H1 (cell line): ENCODE measurements around the gene ITGAE. TPM values are rescaled to one million over a fixed set of nuclear protein-coding genes. Genes with fewer than 3 reads are reported as not detected.

Source experiments
- CTCF ChIA-PET: fragments of 300-600 bp; sonication (Branson Sonifier 250); formaldehyde crosslinking; loops from one replicate; lab custom pipeline; 2021; ENCODE audit not compliant: partially characterized antibody; lab: Charles Lee
- POLR2A ChIA-PET: fragments of 300-600 bp; sonication (Branson Sonifier 250); formaldehyde crosslinking; loops from one replicate; lab custom pipeline; 2021; ENCODE audit warnings: inconsistent platforms; ENCODE audit not compliant: partially characterized antibody; lab: Charles Lee
- DNase-seq, 2 experiments: peaks; one replicate each; pipeline versions ENCODE4 v3.0.0 to v3.0.0-alpha.2; 2010 to 2022; ENCODE audit warnings: low spot score in 2 of 2, low read depth in 1 of 2, mixed read lengths in 1 of 2
- FAIRE-seq: peaks from 2 replicates; lab custom pipeline; 2011; peaks lifted over from hg19 to GRCh38; lab: Jason Lieb, UNC
- H2AFZ ChIP-seq: 2 replicates; pipeline ENCODE4 v1.8.1; 2012; ENCODE audit warnings: low read length, inconsistent platforms
- H2AK5ac ChIP-seq: 2 replicates; pipeline ENCODE4 v1.6.1; 2013; ENCODE audit warnings: low read depth, low read length
- H2BK120ac ChIP-seq: replicated peaks from 2 replicates; pipeline ENCODE3; 2013; ENCODE audit warnings: low read depth, low read length, inconsistent platforms
- H2BK12ac ChIP-seq: 2 replicates; pipeline ENCODE4 v1.6.1; 2013; ENCODE audit warnings: low read depth, low read length
- H2BK15ac ChIP-seq: 2 replicates; pipeline ENCODE4 v1.6.1; 2013; ENCODE audit warnings: low read length
- H2BK20ac ChIP-seq: 2 replicates; pipeline ENCODE4 v1.6.1; 2013; ENCODE audit warnings: low read length
- H2BK5ac ChIP-seq: 2 replicates; pipeline ENCODE4 v1.6.1; 2013; ENCODE audit warnings: low read depth, low read length
- H3K14ac ChIP-seq: 2 replicates; pipeline ENCODE4 v1.6.1; 2013; ENCODE audit warnings: inconsistent platforms; ENCODE audit not compliant: insufficient read length
- H3K18ac ChIP-seq: 2 replicates; pipeline ENCODE4 v1.6.1; 2013; ENCODE audit warnings: low read length; ENCODE audit errors: extremely low read depth
- H3K23ac ChIP-seq: 2 replicates; pipeline ENCODE4 v1.6.1; 2013; ENCODE audit warnings: inconsistent platforms; ENCODE audit not compliant: insufficient read length
- H3K23me2 ChIP-seq: 2 replicates; pipeline ENCODE4 v1.6.1; 2013; ENCODE audit warnings: low read depth, low read length
- H3K27ac ChIP-seq: 2 replicates; pipeline ENCODE4 v1.6.1; 2011; ENCODE audit warnings: low read depth, low read length, inconsistent platforms
- H3K27me3 ChIP-seq, 4 experiments: replicated peaks in 1 of 4; 1 replicate in 1 of 4; 2 replicates in 3 of 4; pipeline versions ENCODE4 v1.6.1 to v1.8.1; 2011 to 2013; ENCODE audit warnings: low read length in 3 of 4, mild to moderate bottlenecking in 3 of 4, inconsistent platforms in 2 of 4, mixed read lengths in 2 of 4, moderate library complexity in 1 of 4; ENCODE audit not compliant: control insufficient read depth in 3 of 4, insufficient read depth in 3 of 4; ENCODE audit errors: extremely low read depth in 1 of 4
- H3K36me3 ChIP-seq, 4 experiments: 2 replicates each; pipeline versions ENCODE4 v1.6.1 to v1.8.1; 2011 to 2013; ENCODE audit warnings: mild to moderate bottlenecking in 4 of 4, low read length in 3 of 4, moderate library complexity in 2 of 4, control low read depth in 1 of 4, inconsistent platforms in 1 of 4; ENCODE audit not compliant: insufficient read depth in 4 of 4, control insufficient read depth in 2 of 4
- H3K4ac ChIP-seq: replicated peaks from 2 replicates; pipeline ENCODE3; 2013; ENCODE audit warnings: low read length, low read depth, mixed read lengths, inconsistent platforms; ENCODE audit not compliant: insufficient read length
- H3K4me1 ChIP-seq, 4 experiments: replicated peaks in 1 of 4; 1 replicate in 1 of 4; 2 replicates in 3 of 4; pipeline versions ENCODE4 v1.6.1 to v1.8.1; 2011 to 2013; ENCODE audit warnings: low read length in 3 of 4, inconsistent platforms in 2 of 4, mixed read lengths in 1 of 4; ENCODE audit not compliant: insufficient read depth in 4 of 4, control insufficient read depth in 3 of 4
- H3K4me2 ChIP-seq, 2 experiments: 2 replicates each; pipeline versions ENCODE4 v1.6.1 to v1.8.1; 2011 to 2013; ENCODE audit warnings: low read depth in 2 of 2, low read length in 2 of 2, control low read depth in 1 of 2, inconsistent platforms in 1 of 2, mild to moderate bottlenecking in 1 of 2; ENCODE audit not compliant: insufficient read depth in 1 of 2
- H3K4me3 ChIP-seq, 4 experiments: fragments of 200-600, 300-600 bp in 1 of 4; sonication (generic), shearing (Covaris generic), sonication (Bioruptor Twin) in 1 of 4; 2 replicates each; pipeline versions ENCODE4 v1.5.1 to v1.8.1; 2011 to 2016; ENCODE audit warnings: low read length in 4 of 4, low read depth in 3 of 4, control low read depth in 2 of 4, inconsistent platforms in 2 of 4, mild to moderate bottlenecking in 2 of 4, mixed read lengths in 1 of 4, moderate library complexity in 1 of 4; ENCODE audit not compliant: insufficient read depth in 2 of 4; ENCODE audit errors: extremely low read depth in 1 of 4
- H3K56ac ChIP-seq: replicated peaks from 2 replicates; pipeline ENCODE3; 2013; ENCODE audit warnings: low read depth, mild to moderate bottlenecking, mixed read lengths, low read length, inconsistent platforms; ENCODE audit not compliant: insufficient read length
- H3K79me1 ChIP-seq: 2 replicates; pipeline ENCODE4 v1.6.1; 2013; ENCODE audit warnings: low read depth, low read length, control low read depth
- H3K79me2 ChIP-seq, 2 experiments: 2 replicates each; pipeline versions ENCODE4 v1.6.1 to v1.8.1; 2012 to 2013; ENCODE audit warnings: low read length in 2 of 2, mild to moderate bottlenecking in 2 of 2, inconsistent platforms in 1 of 2; ENCODE audit not compliant: insufficient read depth in 2 of 2, control insufficient read depth in 1 of 2
- H3K9ac ChIP-seq, 4 experiments: replicated peaks in 1 of 4; 1 replicate in 1 of 4; 2 replicates in 3 of 4; pipeline versions ENCODE4 v1.6.1 to v1.8.1; 2011 to 2013; ENCODE audit warnings: low read depth in 3 of 4, low read length in 3 of 4, control low read depth in 2 of 4, mild to moderate bottlenecking in 2 of 4, moderate library complexity in 2 of 4, inconsistent platforms in 1 of 4; ENCODE audit errors: extremely low read depth in 1 of 4
- H3K9me3 ChIP-seq, 2 experiments: 2 replicates each; pipeline versions ENCODE4 v1.6.1 to v1.8.1; 2012 to 2013; ENCODE audit warnings: mild to moderate bottlenecking in 2 of 2, moderate library complexity in 2 of 2, control low read depth in 1 of 2, inconsistent platforms in 1 of 2, low read depth in 1 of 2, low read length in 1 of 2, mixed read lengths in 1 of 2; ENCODE audit not compliant: insufficient read depth in 2 of 2
- H4K20me1 ChIP-seq, 2 experiments: replicated peaks in 1 of 2; 2 replicates each; pipeline versions ENCODE3 to v1.8.1; 2011 to 2013; ENCODE audit warnings: inconsistent platforms in 2 of 2, low read length in 2 of 2, mild to moderate bottlenecking in 1 of 2; ENCODE audit not compliant: insufficient read depth in 2 of 2, control insufficient read depth in 1 of 2
- H4K5ac ChIP-seq: 2 replicates; pipeline ENCODE4 v1.6.1; 2013; ENCODE audit warnings: low read length, low read depth, mixed read lengths, inconsistent platforms; ENCODE audit not compliant: insufficient read length
- H4K8ac ChIP-seq: 2 replicates; pipeline ENCODE4 v1.8.0; 2013; ENCODE audit warnings: mild to moderate bottlenecking, moderate library complexity, low read length, inconsistent platforms; ENCODE audit not compliant: insufficient read depth; ENCODE audit errors: extremely low read depth
- H4K91ac ChIP-seq: replicated peaks from 2 replicates; pipeline ENCODE3; 2013; ENCODE audit warnings: low read length, mixed read lengths, inconsistent platforms; ENCODE audit not compliant: insufficient read length
- KDM5A ChIP-seq: fragments of 200-600 bp; IDR thresholded peaks from 2 replicates; pipeline ENCODE4 v1.7.1; 2012; ENCODE audit warnings: mild to moderate bottlenecking, low read length, inconsistent platforms, mixed read lengths
- TEAD4 ChIP-seq: IDR thresholded peaks from 2 replicates; pipeline ENCODE4 v1.6.1; 2012; ENCODE audit warnings: low read depth, low read length, inconsistent platforms, mixed read lengths
- WGBS, 2 experiments: shearing (Covaris generic) in 1 of 2; methylation state at CpG; one replicate each; pipeline versions ENCODE4 v1.1.6 to v1.1.7; 2013 to 2015; ENCODE audit warnings: low lambda C conversion rate in 2 of 2, mixed read lengths in 2 of 2, inconsistent platforms in 1 of 2, low coverage in 1 of 2, missing lambda C conversion rate in 1 of 2; ENCODE audit not compliant: insufficient replicate concordance in 2 of 2, insufficient coverage in 1 of 2, insufficient read length in 1 of 2; ENCODE audit errors: extremely low coverage in 1 of 2, missing lambda C conversion rate in 1 of 2; 5-methylcytosine and 5-hydroxymethylcytosine counted together
- polyA plus RNA-seq, 7 experiments: library from polyadenylated mRNA; depleted of rRNA in 3 of 7; stranded (reverse) in 5 of 7; unstranded in 2 of 7; fragments of >200 nt in 5 of 7; fragments of 200-250 nt in 2 of 7; gene quantifications; 1 replicate in 5 of 7; 2 replicates in 1 of 7; 4 replicates in 1 of 7; pipeline versions ENCODE4 v1.2.1 to v1.2.3, GENCODE V29; 2011 to 2013; ENCODE audit warnings: missing spikeins in 2 of 7, mixed read lengths in 2 of 7
- total RNA-seq: library from RNA; stranded (reverse); fragmentation: NEBNext Ultra II Directional; extraction: Animal tissue kit (Norgen Biotek cat#: 25700); gene quantifications from 2 replicates; pipeline ENCODE4 v1.2.1, GENCODE V29; 2021

The ITGAE gene
- total and polyA plus RNA-seq, 2 of the 8 experiments (the other 6 are each of a cell fraction or from before 2014, with no cell fraction given) = 23.2 to 43.1 TPM

DNA sequence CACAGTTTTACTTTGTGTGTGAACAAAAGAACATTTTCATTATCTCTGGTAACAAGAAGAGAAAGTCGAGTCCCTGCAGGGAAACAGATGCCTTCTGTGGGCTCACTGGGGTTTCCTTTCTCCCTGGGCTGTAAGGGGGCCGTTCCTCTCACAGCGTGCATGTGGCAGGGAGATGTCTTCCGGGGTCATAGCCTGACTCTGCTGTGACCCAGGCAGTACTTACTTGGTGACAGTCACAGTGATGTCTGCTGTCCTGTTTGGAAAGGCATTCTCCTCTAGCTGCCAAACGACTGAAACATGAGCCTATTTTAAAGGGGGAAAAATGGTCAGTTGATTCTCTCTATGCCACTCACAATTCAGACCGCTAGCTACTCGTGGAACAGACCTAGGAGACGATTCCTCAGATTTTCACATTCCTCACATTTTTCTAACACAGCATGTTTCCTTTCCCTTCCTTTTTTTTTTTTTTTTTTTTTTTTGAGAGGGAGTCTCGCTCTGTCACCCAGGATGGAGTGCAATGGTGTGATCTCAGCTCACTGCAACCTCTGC is 70.0 kb downstream of the ITGAE start:
- no peak overlapping the region for H4K8ac ChIP-seq
- no peak overlapping the region for H3K4ac ChIP-seq
- no peak overlapping the region for H3K9ac ChIP-seq
- no peak overlapping the region for H3K27ac ChIP-seq
- H3K4me1 ChIP-seq = peaks cover 0 to 6% (median 0%) of the 10 kb centered on the region in 4 experiments; a peak in 2 of 7 replicates
- no peaks in the 10 kb centered on the region for H3K23me2 ChIP-seq
- 65% methylated on average over 8 of the region's 9 CpGs; no CpG with 5 or more reads in 1 of the 2 experiments for WGBS, 2 experiments
- H3K4me2 ChIP-seq = no peak overlapping the region; a peak in 1 of 4 replicates
- H2BK20ac ChIP-seq = no peak overlapping the region
- no peak overlapping the region for H3K14ac ChIP-seq
- H3K79me1 ChIP-seq = peaks cover 4% of the 10 kb centered on the region; the same call in 1 of the 2 replicates
- H3K27me3 ChIP-seq = no peaks in the 10 kb centered on the region
- peaks cover under 1 to 1% of the 10 kb centered on the region in 2 experiments for H4K20me1 ChIP-seq
- H2BK120ac ChIP-seq = no peak overlapping the region
- peaks cover 0 to 16% of the 10 kb centered on the region in 2 experiments; a peak in 3 of 4 replicates for H3K79me2 ChIP-seq
- H2BK12ac ChIP-seq = no peak overlapping the region
- no peaks in the 10 kb centered on the region for H3K9me3 ChIP-seq
- no peak overlapping the region for H4K91ac ChIP-seq
- no peak overlapping the region for H3K56ac ChIP-seq
- no peak for DNase-seq
- no peak overlapping the region for H3K4me3 ChIP-seq
- H4K5ac ChIP-seq = no peak overlapping the region
- CTCF ChIA-PET = interaction anchor here (0.6 to 9.3 kb wide), 4 partner anchors 6 to 48 kb away, joined by 3 to 72 read pairs (median 12); no protein-coding TSS in a partner anchor
- TF ChIP-seq KDM5A = no peak
- 0 out of 2 replicates have a peak, but pooled peaks have one; percentile 36 for TF ChIP-seq TEAD4
- TF ChIP-seq, all 59 proteins: peak for 1
- H2AK5ac ChIP-seq = no peak overlapping the region
- POLR2A ChIA-PET = interaction anchor here (1.0 to 1.5 kb wide), 4 partner anchors 9 to 70 kb away, joined by 3 to 4 read pairs (median 3); partner anchors contain the start of genes ITGAE and P2RX5
- H3K18ac ChIP-seq = no peak overlapping the region
- FAIRE-seq = no peak
- H3K23ac ChIP-seq = no peak overlapping the region
- H2BK15ac ChIP-seq = no peak overlapping the region
- H2AFZ ChIP-seq = no peak overlapping the region
- peaks cover 4 to 17% (median 6%) of the 10 kb centered on the region in 4 experiments; a peak in 7 of 8 replicates for H3K36me3 ChIP-seq
- no peak overlapping the region for H2BK5ac ChIP-seq
